Osteoblast (primary cell): Measurements from ENCODE around the gene ALDH1A2. TPM values are rescaled to one million over a fixed set of nuclear protein-coding genes. Genes with fewer than 3 reads are reported as not detected.

Experiments used
- DNase-seq: peaks from one replicate; pipeline ENCODE4 v3.0.0; 2011; ENCODE audit warnings: low spot score, mixed read lengths; ENCODE audit not compliant: insufficient read length; ENCODE audit errors: missing footprints
- H2AFZ ChIP-seq: 2 replicates; pipeline ENCODE4 v1.6.0; 2011; ENCODE audit warnings: mild to moderate bottlenecking, low read length
- H3K27ac ChIP-seq: 2 replicates; pipeline ENCODE4 v1.5.1; 2011; ENCODE audit warnings: mild to moderate bottlenecking, low read depth, low read length, moderate library complexity
- H3K27me3 ChIP-seq: 2 replicates; pipeline ENCODE4 v1.6.0; 2012; ENCODE audit warnings: mild to moderate bottlenecking, control low read depth, inconsistent platforms, low read length, moderate library complexity; ENCODE audit not compliant: insufficient read depth
- H3K36me3 ChIP-seq: 2 replicates; pipeline ENCODE4 v1.5.1; 2011; ENCODE audit warnings: mild to moderate bottlenecking, low read length, control low read depth, moderate library complexity; ENCODE audit not compliant: insufficient read depth
- H3K4me1 ChIP-seq: 2 replicates; pipeline ENCODE4 v1.5.1; 2011; ENCODE audit warnings: mild to moderate bottlenecking, low read length, control low read depth, moderate library complexity; ENCODE audit not compliant: insufficient read depth
- H3K4me2 ChIP-seq: 2 replicates; pipeline ENCODE4 v1.6.0; 2011; ENCODE audit warnings: mild to moderate bottlenecking, low read length; ENCODE audit not compliant: insufficient read depth
- H3K4me3 ChIP-seq: fragments of 200-600 bp; sonication (generic); 3 replicates; pipeline ENCODE4 v1.5.1; 2012; ENCODE audit warnings: mild to moderate bottlenecking, low read length, inconsistent platforms; ENCODE audit not compliant: insufficient read depth
- H3K79me2 ChIP-seq: 2 replicates; pipeline ENCODE4 v1.6.0; 2012; ENCODE audit warnings: mild to moderate bottlenecking, low read length, control low read depth, inconsistent platforms; ENCODE audit not compliant: insufficient read depth
- H3K9me3 ChIP-seq: 2 replicates; pipeline ENCODE4 v1.5.1; 2011; ENCODE audit warnings: low read depth, low read length, control low read depth
- H4K20me1 ChIP-seq: 2 replicates; pipeline ENCODE4 v1.6.0; 2012; ENCODE audit warnings: mild to moderate bottlenecking, low read length, control low read depth; ENCODE audit not compliant: insufficient read depth
- total RNA-seq: library from RNA; depleted of rRNA; stranded (reverse); fragments of >200 nt; gene quantifications from 2 replicates; pipeline ENCODE4 v1.2.3, GENCODE V29; 2012
- TF ChIP-seq, protein P1 (sequence below): IDR thresholded peaks from 2 replicates; pipeline ENCODE4 v1.5.1; 2011; ENCODE audit warnings: mild to moderate bottlenecking, low read depth, low read length, moderate library complexity; ENCODE audit errors: extremely low read depth

ALDH1A2 gene
- total RNA-seq, 1 donor, result 1.1 TPM

DNA sequence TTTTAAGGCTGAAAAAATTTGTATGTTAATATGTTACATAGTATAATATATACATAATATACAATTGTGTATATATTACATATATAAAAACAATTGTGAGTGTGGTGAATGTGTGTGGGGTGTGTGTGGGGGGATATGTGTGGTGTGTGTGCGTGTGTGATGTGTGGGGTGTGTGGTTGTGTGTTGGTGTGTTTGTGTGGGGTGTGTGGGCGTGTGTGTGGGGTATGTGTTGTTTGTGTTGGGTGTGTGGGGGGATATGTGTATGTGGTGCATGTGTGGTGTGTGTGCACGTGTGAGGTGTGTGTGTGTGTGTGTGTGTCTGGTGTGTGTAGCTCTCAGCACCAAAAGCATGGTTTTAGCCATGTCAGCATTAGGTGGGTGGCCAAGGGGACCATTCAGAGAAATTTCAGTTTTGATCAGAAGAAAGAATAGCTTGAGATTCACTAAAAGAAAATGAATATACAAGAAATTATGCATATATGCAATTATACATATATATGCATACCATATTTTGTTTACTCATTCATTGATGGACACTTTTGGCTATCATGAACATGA lies 118.9 kb downstream of the ALDH1A2 start:
- no peaks in the 10 kb centered on the region for H4K20me1 ChIP-seq
- no peak overlapping the region for H3K27ac ChIP-seq
- no peaks in the 10 kb centered on the region for H3K9me3 ChIP-seq
- H3K4me2 ChIP-seq, result no peak overlapping the region
- H3K27me3 ChIP-seq, result peaks cover 16% of the 10 kb centered on the region
- DNase-seq, result no peak
- no peak overlapping the region for H3K4me3 ChIP-seq
- H3K36me3 ChIP-seq, result no peaks in the 10 kb centered on the region
- TF ChIP-seq, protein P1, sequence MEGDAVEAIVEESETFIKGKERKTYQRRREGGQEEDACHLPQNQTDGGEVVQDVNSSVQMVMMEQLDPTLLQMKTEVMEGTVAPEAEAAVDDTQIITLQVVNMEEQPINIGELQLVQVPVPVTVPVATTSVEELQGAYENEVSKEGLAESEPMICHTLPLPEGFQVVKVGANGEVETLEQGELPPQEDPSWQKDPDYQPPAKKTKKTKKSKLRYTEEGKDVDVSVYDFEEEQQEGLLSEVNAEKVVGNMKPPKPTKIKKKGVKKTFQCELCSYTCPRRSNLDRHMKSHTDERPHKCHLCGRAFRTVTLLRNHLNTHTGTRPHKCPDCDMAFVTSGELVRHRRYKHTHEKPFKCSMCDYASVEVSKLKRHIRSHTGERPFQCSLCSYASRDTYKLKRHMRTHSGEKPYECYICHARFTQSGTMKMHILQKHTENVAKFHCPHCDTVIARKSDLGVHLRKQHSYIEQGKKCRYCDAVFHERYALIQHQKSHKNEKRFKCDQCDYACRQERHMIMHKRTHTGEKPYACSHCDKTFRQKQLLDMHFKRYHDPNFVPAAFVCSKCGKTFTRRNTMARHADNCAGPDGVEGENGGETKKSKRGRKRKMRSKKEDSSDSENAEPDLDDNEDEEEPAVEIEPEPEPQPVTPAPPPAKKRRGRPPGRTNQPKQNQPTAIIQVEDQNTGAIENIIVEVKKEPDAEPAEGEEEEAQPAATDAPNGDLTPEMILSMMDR, result no peak
- no peak overlapping the region for H2AFZ ChIP-seq
- no peaks in the 10 kb centered on the region for H3K79me2 ChIP-seq
- H3K4me1 ChIP-seq, result no peaks in the 10 kb centered on the region

GRCh38 chr15:57945616-57946015 lies 119.9 kb downstream of the ALDH1A2 start:
- H3K4me1 ChIP-seq, result no peaks in the 10 kb centered on the region
- no peak overlapping the region for H2AFZ ChIP-seq
- DNase-seq, result no peak

DNA sequence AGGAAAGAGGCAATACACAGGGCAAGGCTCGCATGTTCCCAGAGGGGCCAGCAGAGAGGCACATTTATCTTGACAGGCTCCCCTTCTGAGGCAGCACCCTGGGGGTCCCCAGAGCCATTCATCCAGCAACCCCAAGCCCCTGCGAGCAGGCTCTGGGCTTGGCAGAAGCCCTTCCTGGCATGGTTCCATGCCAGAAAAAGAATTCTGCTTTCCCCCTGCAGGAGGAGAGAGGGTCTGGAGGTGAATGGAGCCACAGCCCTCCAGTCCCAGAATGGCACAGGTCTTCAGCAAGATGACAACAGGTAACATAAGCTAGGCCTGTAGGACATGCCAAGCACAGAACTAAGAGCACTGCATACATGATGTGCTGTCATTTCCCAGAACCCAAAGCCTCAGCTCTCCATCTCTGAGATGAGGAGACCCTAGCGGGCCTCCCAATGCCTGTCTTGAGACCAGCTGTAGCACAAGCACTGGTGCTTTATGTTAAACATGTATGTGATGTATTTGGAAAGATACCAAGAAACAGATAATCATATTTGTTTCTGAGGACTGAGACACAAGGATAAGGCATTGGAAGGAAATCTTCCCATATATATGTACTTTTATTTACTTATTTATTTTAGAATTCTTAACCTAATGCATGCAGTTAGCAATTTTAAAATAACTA lies 121.6 kb downstream of the ALDH1A2 start:
- TF ChIP-seq, protein P1, result no peak
- no peaks in the 10 kb centered on the region for H3K9me3 ChIP-seq
- H3K4me3 ChIP-seq, result no peak overlapping the region
- no peaks in the 10 kb centered on the region for H3K4me1 ChIP-seq
- DNase-seq, result no peak
- H2AFZ ChIP-seq, result no peak overlapping the region
- no peaks in the 10 kb centered on the region for H3K36me3 ChIP-seq
- H3K79me2 ChIP-seq, result no peaks in the 10 kb centered on the region
- no peaks in the 10 kb centered on the region for H4K20me1 ChIP-seq
- H3K27me3 ChIP-seq, result peaks cover 5% of the 10 kb centered on the region
- H3K27ac ChIP-seq, result no peak overlapping the region
- no peak overlapping the region for H3K4me2 ChIP-seq

More at GRCh38 chr15:57945616-57946015, 119.9 kb downstream of the ALDH1A2 start:
- Histone ChIP-seq H3K27me3 (peaks cover 16% of the 10 kb centered on the region), H3K9me3 (no peaks in the 10 kb centered on the region), H3K79me2 (no peaks in the 10 kb centered on the region), H3K27ac (no peak overlapping the region), H3K36me3 (no peaks in the 10 kb centered on the region), H3K4me3 (no peak overlapping the region), H4K20me1 (no peaks in the 10 kb centered on the region), H3K4me2 (no peak overlapping the region)
- TF ChIP-seq, protein P1, result no peak

GRCh38 chr15:57943171-57943570 lies 122.3 kb downstream of the ALDH1A2 start:
- no peak for DNase-seq
- H3K4me3 ChIP-seq, result no peak overlapping the region
- peaks cover 4% of the 10 kb centered on the region for H3K27me3 ChIP-seq
- no peaks in the 10 kb centered on the region for H3K36me3 ChIP-seq
- H4K20me1 ChIP-seq, result no peaks in the 10 kb centered on the region
- H3K27ac ChIP-seq, result no peak overlapping the region
- no peak overlapping the region for H2AFZ ChIP-seq
- TF ChIP-seq, protein P1, result no peak
- no peak overlapping the region for H3K4me2 ChIP-seq
- H3K4me1 ChIP-seq, result no peaks in the 10 kb centered on the region
- no peaks in the 10 kb centered on the region for H3K9me3 ChIP-seq
- no peaks in the 10 kb centered on the region for H3K79me2 ChIP-seq
